Keratinocyte (primary cell): ENCODE results near the gene RPS2.
A peak's percentile ranks its signal among the peaks of the same experiment; 100 is the strongest.

Source experiments
- EZH2 ChIP-seq: IDR thresholded peaks from one replicate; pipeline ENCODE4 v1.6.1; 2012; ENCODE audit warnings: inconsistent platforms, mild to moderate bottlenecking, low read length, moderate library complexity
- TF ChIP-seq, protein P1 (sequence below), 3 experiments: IDR thresholded peaks in 1 of 3; conservative IDR thresholded peaks in 1 of 3; optimal IDR thresholded peaks in 1 of 3; 2 replicates in 2 of 3; 3 replicates in 1 of 3; pipeline versions ENCODE3 to v1.5.1; 2011; ENCODE audit warnings: low read length in 3 of 3, mild to moderate bottlenecking in 3 of 3, moderate library complexity in 2 of 3, control low read depth in 1 of 3, inconsistent platforms in 1 of 3; ENCODE audit not compliant: insufficient read depth in 2 of 3; ENCODE audit errors: extremely low read depth in 1 of 3

DNA sequence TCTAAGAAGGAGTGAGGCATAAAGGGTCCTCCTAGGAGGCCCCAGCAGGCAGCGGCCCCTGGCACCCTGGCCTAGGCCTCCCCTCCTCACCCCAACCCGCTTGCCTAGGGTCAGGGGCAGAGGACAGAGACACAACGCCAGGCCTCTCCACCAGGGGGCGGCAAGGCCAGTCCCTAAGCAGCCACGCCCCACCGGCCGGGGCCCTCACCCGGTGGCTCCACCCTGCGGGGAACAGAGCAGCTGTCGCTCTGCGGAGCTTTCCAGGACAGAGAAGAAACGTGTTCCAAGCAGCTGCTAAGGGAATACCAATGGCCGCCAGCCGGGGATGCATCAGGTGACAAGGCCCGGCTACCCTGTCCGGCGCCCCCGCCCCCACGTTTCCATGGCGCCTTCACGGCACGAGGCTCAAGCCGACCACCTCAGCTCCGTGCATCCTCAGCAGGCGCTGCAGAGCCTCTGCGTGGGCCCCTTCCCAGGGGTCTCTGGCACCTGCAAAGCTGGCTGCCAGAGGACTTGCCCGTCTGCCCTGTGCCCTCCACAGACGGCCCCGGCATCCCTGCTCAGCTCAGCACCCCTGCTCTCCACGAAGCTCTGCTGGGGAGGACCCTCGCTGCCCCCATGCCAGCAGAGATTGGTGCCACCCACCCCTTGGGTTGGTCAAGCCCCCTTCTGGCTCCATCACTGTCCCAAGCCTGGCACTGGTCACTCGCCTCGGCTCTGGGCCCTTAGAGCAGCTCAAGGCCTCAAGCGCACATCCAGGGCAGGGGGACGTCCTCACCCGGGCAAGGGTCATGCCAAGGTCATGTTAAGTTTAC is 39.4 kb upstream of the RPS2 start:
- TF ChIP-seq, protein P1, sequence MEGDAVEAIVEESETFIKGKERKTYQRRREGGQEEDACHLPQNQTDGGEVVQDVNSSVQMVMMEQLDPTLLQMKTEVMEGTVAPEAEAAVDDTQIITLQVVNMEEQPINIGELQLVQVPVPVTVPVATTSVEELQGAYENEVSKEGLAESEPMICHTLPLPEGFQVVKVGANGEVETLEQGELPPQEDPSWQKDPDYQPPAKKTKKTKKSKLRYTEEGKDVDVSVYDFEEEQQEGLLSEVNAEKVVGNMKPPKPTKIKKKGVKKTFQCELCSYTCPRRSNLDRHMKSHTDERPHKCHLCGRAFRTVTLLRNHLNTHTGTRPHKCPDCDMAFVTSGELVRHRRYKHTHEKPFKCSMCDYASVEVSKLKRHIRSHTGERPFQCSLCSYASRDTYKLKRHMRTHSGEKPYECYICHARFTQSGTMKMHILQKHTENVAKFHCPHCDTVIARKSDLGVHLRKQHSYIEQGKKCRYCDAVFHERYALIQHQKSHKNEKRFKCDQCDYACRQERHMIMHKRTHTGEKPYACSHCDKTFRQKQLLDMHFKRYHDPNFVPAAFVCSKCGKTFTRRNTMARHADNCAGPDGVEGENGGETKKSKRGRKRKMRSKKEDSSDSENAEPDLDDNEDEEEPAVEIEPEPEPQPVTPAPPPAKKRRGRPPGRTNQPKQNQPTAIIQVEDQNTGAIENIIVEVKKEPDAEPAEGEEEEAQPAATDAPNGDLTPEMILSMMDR (optimal IDR thresholded peaks at IDR 0.05 in 1 of 3, IDR thresholded peaks at IDR 0.05 in 1 of 3, conservative IDR thresholded peaks at IDR 0.05 in 1 of 3; ENCODE audit: extremely low read depth in 1 of 3, insufficient read depth in 2 of 3, low read length in 3 of 3): peak; percentile 89 to 98 (median 94)
- TF ChIP-seq EZH2: no peak
